Muscle of leg (tissue), 11 donors: ENCODE data around the gene PITRM1. TPM values are rescaled to one million over a fixed set of nuclear protein-coding genes. Genes with fewer than 3 reads are reported as not detected.

Experiments used
- DNase-seq: peaks from one replicate; pipeline ENCODE4 v3.0.0; 2013
- H3K27ac ChIP-seq: one replicate; pipeline ENCODE4 v1.5.1; 2013; ENCODE audit warnings: mild to moderate bottlenecking, low read length, control low read depth
- H3K27me3 ChIP-seq: one replicate; pipeline ENCODE4 v1.6.1; 2013; ENCODE audit warnings: low read length; ENCODE audit not compliant: control insufficient read depth, insufficient read depth
- H3K36me3 ChIP-seq: one replicate; pipeline ENCODE4 v1.6.1; 2013; ENCODE audit warnings: low read length; ENCODE audit not compliant: control insufficient read depth, insufficient read depth
- H3K4me1 ChIP-seq: one replicate; pipeline ENCODE4 v1.6.1; 2013; ENCODE audit warnings: low read length; ENCODE audit not compliant: control insufficient read depth, insufficient read depth
- H3K4me3 ChIP-seq: one replicate; pipeline ENCODE4 v1.5.1; 2013; ENCODE audit warnings: low read length, control low read depth
- H3K9me3 ChIP-seq: replicated peaks from 2 replicates; pipeline ENCODE4 v1.6.1; 2013; ENCODE audit warnings: low read depth, low read length; ENCODE audit not compliant: control insufficient read depth
- WGBS: methylation state at CpG from one replicate; pipeline ENCODE4 v1.1.5; 2013; ENCODE audit warnings: missing lambda C conversion rate; ENCODE audit not compliant: insufficient coverage; 5-methylcytosine and 5-hydroxymethylcytosine counted together
- polyA plus RNA-seq, 8 donors: library from polyadenylated mRNA; unstranded; fragments of 120-200 nt; gene quantifications; one replicate each; pipeline versions ENCODE4 v1.2.1 to v1.2.3, GENCODE V29; 2013; ENCODE audit warnings: inconsistent platforms in 1 of 8, low replicate concordance in 1 of 8; ENCODE audit not compliant: insufficient read length in 8 of 8, insufficient read depth in 1 of 8
- total RNA-seq: library from RNA; stranded (reverse); fragments of 120-200 nt; gene quantifications from one replicate; pipeline ENCODE4 v1.2.4, GENCODE V29; 2013

The PITRM1 gene
- total and polyA plus RNA-seq, 9 donors = 44.0 to 69.8 (median 55.2) TPM

DNA sequence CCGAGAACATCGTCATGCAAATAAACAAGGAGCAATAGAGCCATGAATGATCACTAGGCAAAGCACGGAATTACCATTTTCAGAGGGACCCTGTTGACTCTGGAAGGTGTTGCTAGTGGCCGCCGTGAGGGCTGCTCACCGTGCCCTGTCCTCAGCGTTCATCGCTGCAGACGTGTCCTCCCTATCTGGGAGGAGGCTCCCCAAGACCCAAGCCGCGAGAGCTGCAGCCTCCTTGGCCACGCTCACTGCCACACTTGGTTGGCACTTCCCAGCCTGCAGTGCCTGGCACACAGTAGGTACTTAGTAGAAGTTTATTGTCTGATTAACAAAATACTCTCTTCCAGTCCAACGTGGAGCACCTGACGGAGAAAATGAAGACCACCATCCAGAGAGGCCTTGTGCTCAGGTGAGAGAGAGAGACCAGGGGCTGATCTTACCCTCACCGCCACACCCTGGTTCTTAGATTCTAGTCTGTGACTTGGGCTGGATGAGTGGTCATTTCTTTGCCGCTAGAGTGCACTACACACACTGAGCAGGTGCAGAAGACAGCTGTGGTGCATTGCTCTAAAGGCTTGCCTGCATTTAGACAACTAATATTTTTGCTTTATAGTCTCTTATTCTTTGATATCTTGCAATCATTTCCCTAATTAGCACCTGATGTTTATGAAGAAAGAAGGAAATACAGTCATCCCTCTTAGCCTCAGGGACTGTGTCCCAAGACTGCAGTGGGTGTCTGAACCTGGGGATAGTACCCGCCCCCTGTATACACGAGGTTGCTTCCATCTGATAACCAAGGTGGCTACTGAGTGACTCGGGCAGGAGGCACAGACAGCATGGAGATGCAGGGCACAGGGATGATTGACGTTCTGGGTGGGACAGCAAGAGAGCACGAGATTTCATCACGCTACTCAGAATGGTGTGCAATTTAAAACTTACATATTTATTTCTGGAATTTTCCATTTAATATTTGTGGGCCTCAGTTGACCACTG, 40.3 kb downstream of the PITRM1 start:
- H3K36me3 ChIP-seq = peaks cover 57% of the 10 kb centered on the region
- no peak for DNase-seq

DNA sequence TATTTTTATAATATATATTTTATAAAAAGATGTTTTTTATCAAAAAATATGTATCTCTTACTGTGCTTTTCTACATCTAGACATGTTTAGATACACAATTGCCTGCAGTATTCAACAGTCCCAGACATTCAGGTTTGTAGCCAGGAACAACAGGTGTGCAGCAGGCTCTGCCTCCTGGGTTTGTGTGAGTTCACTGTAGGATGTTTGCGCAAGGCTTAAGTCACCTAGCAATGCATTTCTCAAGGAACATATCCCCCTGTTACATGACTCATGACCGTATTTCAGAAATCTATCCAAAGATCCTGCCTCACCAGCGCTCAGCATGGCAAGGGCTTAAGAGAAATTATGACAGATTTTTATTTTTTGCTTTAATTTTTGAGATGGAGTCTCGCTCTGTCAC, 41.5 kb downstream of the PITRM1 start:
- Histone ChIP-seq H3K27ac (no peak overlapping the region), H3K4me1 (peaks cover 22% of the 10 kb centered on the region), H3K27me3 (no peaks in the 10 kb centered on the region), H3K36me3 (peaks cover 50% of the 10 kb centered on the region), H3K9me3 (peaks cover 8% of the 10 kb centered on the region), H3K4me3 (no peak overlapping the region)
- no peak for DNase-seq
- no CpG with 5 or more reads among the region's 4 CpGs for WGBS

More for the DNA sequence above, 40.3 kb downstream of the PITRM1 start:
- WGBS = 91% methylated on average over 9 of the region's 22 CpGs
- Histone ChIP-seq H3K4me3 (no peak overlapping the region), H3K27me3 (no peaks in the 10 kb centered on the region), H3K27ac (no peak overlapping the region), H3K9me3 (peaks cover 8% of the 10 kb centered on the region), H3K4me1 (peaks cover 24% of the 10 kb centered on the region)

DNA sequence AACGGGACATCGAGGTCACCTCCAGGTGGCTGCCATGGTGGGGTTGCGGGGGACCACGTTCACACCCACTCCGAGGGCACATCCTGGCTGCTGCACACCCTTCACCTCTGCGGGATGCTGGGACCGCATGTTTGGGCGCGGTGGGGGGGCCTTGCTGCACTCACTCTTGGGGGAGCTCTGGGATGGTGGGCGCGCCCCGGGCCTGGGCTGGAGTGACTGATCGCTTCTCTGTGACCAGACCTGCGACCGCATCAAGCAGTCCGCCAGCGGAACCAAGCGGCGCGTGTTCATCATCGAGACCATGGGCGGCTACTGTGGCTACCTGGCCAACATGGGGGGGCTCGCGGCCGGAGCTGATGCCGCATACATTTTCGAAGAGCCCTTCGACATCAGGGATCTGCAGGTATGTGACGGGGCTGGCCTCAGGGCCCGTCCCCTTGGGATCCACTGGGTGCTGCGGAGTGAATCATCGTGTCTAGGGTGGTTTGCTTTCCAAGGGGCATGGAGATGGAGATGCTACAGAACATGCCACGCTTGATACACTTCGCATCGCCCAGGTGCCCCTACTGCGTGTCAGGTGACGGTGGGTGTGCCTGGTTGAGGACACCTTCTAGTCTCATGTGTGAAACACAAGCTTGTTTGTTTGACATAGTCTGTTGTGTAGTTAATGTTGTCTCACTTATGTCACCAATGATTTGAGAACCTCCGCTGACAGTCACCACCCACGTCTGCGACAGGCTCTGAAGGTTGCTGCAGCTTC, 42.8 kb downstream of the PITRM1 start:
- 95% methylated on average over 39 of the region's 40 CpGs for WGBS
- H3K27ac ChIP-seq = no peak overlapping the region
- H3K36me3 ChIP-seq = peaks cover 40% of the 10 kb centered on the region

GRCh38 chr10:3128379-3129130, 44.0 kb downstream of the PITRM1 start:
- DNase-seq = no peak
- Histone ChIP-seq H3K27me3 (no peaks in the 10 kb centered on the region), H3K4me1 (peaks cover 23% of the 10 kb centered on the region), H3K27ac (no peak overlapping the region), H3K36me3 (peaks cover 32% of the 10 kb centered on the region), H3K4me3 (no peak overlapping the region), H3K9me3 (peaks cover 8% of the 10 kb centered on the region)
- 91% methylated on average over 23 of the region's 24 CpGs for WGBS

More for the DNA sequence above, 42.8 kb downstream of the PITRM1 start:
- Histone ChIP-seq H3K9me3 (peaks cover 8% of the 10 kb centered on the region), H3K4me1 (peaks cover 21% of the 10 kb centered on the region), H3K27me3 (no peaks in the 10 kb centered on the region), H3K4me3 (no peak overlapping the region)
- no peak for DNase-seq

DNA sequence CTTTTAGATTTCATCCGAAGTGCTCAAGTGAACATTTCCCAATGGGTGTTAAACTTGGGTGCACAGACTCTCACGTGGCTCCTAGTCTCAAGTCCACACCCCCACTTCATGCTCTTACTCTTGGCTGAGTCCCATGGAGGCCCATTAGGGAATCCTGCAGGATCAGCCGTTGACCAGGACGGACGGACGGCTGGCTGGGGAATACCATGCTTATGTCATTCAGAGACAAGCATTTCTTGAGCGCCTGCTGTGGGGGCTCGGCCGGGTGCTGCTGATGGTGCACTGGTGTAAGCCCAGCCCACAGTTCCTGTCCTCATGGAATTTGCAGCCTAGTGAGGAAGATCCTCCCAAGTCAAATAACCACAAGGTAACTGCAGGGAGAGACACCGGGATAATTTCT, 44.7 kb downstream of the PITRM1 start:
- no peak for DNase-seq
- no peak overlapping the region for H3K27ac ChIP-seq
- peaks cover 28% of the 10 kb centered on the region for H3K4me1 ChIP-seq
- 63% methylated on average over 9 of the region's 10 CpGs for WGBS
- H3K4me3 ChIP-seq = no peak overlapping the region
- H3K9me3 ChIP-seq = peaks cover 8% of the 10 kb centered on the region
- peaks cover 34% of the 10 kb centered on the region for H3K36me3 ChIP-seq
- no peaks in the 10 kb centered on the region for H3K27me3 ChIP-seq

DNA sequence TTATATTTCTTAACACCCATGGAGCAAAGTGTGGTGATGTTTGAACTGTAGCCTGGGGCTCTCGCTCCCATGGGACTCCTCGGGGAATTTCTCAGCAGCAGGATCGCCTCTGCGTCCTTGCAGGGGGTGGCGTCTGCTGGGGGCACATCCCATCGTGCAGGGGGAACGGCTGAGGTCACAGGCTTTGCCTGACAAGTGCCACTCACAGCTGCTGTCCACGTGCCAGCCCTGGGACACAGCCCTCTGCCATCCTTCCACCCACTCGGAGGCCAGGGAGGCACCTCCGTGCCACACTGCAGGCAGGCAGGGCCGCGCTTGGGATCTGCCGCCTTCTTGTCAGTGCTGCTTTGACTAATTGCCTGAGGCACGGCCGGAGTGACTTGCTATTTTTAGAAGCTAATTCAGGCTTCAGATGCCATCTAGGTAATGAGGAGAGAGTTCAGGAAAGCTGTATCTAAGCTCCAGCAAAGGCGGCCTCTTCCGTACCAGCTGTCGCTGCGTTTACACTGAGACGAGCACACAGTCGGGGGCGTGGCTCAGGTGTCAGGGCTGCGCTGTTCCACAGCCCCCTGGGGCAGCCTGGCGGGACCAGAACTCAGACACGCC, 45.7 kb downstream of the PITRM1 start:
- Histone ChIP-seq H3K4me3 (no peak overlapping the region), H3K27ac (peak overlapping the region; percentile 84), H3K9me3 (peaks cover 8% of the 10 kb centered on the region), H3K27me3 (no peaks in the 10 kb centered on the region), H3K36me3 (peaks cover 31% of the 10 kb centered on the region), H3K4me1 (peaks cover 28% of the 10 kb centered on the region)
- peak; percentile 69 for DNase-seq
- whole genome bisulfite sequencing = 55% methylated on average over 23 of the region's 25 CpGs

- H3K27me3 ChIP-seq = no peaks in the 10 kb centered on the region
These were observed 46.3 kb downstream of the PITRM1 start for GRCh38 chr10:3126249-3126648.

GRCh38 chr10:3125527-3126170, 46.9 kb downstream of the PITRM1 start:
- no peak for DNase-seq
- Histone ChIP-seq H3K27ac (peak overlapping the region; percentile 84), H3K4me3 (no peak overlapping the region), H3K27me3 (no peaks in the 10 kb centered on the region), H3K4me1 (peaks cover 28% of the 10 kb centered on the region), H3K36me3 (peaks cover 24% of the 10 kb centered on the region), H3K9me3 (peaks cover 8% of the 10 kb centered on the region)
- WGBS = 81% methylated on average over 24 of the region's 24 CpGs

More at GRCh38 chr10:3126249-3126648, 46.3 kb downstream of the PITRM1 start:
- H3K27ac ChIP-seq = peak overlapping the region; percentile 84
- H3K4me3 ChIP-seq = no peak overlapping the region
- H3K4me1 ChIP-seq = peaks cover 28% of the 10 kb centered on the region
- 75% methylated on average over 15 of the region's 15 CpGs for WGBS
- peaks cover 8% of the 10 kb centered on the region for H3K9me3 ChIP-seq
- peaks cover 27% of the 10 kb centered on the region for H3K36me3 ChIP-seq
- DNase-seq = no peak
